ACHN (cell line): ENCODE measurements around the gene MMP17.

Experiments used
- DNase-seq: peaks from one replicate; pipeline ENCODE4 v3.0.0-alpha.2; 2015
- in situ Hi-C: cut with HindIII; loops from 2 replicates; pipeline ENCODE4 v1.10.0; 2017; ENCODE audit warnings: low sequenced_read_pairs, low pct_ligation_motif_present, low pct_unique_long_range_greater_than_20kb

MMP17 gene

DNA sequence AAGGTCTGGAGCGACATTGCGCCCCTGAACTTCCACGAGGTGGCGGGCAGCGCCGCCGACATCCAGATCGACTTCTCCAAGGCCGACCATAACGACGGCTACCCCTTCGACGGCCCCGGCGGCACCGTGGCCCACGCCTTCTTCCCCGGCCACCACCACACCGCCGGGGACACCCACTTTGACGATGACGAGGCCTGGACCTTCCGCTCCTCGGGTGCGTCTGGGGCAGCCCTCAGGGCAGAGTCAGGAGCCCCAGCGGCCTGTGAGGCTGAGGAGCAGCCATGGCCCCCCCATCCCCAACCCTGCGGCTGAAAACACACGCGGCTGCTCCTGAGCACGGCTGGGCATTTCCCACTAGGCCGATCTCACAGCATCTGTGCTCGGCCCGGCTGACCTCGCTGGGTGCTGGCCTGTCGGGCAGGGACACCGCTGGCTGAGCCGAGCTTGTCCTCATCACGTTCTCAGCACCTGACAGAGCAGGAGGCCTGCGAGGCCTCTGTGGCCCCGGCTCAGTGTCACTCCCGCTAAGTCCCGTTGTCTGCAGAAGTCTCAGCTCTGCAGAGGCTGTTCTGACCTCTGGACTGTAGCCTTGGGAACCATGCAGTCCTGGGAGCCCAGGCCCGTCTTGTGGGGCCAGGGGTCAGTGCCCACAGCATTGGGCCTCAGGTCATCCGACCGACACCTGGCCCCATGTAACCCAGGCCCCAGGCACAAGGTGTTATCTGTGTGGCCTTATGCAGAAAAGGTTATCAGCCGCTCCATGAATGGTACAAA, 12.6 kb downstream of the MMP17 start:
- in situ Hi-C loops = no loop called here
- DNase-seq = no peak

DNA sequence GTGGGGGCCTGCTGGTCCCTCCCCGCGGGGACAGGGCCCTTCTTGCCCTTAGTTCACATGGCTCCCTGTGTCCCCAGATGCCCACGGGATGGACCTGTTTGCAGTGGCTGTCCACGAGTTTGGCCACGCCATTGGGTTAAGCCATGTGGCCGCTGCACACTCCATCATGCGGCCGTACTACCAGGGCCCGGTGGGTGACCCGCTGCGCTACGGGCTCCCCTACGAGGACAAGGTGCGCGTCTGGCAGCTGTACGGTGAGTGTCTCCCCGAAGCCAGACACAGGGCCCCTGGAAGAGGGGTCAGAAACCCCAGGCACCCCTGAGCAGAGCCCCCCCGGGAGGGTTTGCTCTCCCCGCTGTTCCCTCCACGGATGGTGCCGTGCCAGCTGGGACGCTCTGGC, 13.4 kb downstream of the MMP17 start:
- DNase-seq = no peak
- in situ Hi-C loops = no loop called here

DNA sequence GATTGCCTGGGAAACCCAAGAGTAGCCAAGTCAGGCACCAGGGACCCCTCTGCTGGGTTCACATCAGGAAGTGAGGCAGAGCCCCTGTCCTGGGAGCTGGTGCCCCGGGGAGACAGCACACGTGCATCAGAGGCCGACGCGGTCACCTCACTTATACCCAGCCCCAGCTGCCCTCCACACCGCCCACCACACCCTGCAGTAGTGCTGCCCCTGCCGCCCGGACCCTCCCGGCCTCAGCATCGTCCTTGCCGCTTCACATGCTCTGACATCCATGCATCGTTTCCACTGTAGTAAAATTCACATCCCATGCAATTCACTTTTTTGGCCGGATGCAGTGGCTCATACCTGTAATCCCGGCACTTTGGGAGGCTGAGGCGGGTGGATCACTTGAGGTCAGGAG, 14.0 kb downstream of the MMP17 start:
- no peak for DNase-seq
- in situ Hi-C loops = no loop called here

DNA sequence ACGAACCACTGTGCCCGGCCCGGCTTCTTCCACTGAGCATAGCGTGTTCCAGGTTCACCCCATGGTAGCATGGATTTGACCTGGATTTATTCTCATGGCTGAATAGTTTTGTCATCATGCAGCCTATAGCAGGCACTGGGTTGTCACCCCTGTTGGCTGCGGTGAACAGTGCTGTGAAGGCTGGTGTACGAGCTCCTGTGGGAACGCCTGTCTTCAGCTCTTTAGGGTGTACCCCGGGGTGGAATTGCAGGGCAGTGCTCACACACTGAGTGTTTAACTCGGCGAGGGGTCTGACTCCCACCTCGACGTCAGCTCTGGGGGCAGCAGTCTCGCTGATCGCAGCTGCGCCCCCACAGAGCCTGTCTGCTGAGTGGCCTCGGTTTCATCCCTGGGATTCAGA, 15.3 kb downstream of the MMP17 start:
- in situ Hi-C loops = no loop called here
- no peak for DNase-seq

DNA sequence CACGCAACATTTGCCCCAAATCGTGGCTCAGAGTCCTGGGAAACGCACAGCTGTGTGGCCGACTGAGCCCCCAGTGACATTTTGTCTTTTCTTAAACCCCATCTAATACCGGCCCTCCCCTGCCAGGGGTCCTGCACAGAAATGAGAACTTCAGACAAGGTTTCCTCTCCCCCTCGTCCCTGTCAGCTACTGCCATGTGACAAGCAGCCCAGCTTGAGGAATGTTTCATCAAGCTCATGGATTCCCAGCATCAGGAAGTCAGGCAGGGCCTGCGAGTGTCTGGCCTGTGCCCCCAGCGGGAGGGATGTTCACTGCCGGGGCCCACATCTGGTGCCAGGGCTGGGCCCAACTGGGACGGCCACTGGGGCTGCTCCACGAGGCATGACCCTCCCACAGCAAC, 15.9 kb downstream of the MMP17 start:
- in situ Hi-C loops = no loop called here
- DNase-seq = no peak

DNA sequence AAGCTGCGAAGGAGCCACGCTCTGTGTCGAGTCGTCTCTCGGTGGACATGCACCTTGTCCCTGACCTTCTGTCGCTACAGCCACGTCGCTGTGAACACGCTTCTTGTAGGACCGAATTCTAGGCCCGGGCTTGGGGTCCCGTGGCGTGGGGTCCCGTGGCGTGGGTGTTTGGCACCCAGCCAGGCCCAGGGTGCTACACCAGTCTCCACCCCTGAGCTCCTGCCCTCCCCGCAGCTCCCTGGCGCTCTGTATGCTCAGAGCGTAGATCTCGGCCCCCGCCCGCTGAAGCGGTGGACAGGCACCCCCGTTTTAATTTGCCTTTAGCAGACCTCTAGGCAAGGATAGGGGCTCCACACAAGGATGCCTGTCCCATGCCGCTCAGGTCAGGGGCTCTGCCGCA, 16.5 kb downstream of the MMP17 start:
- in situ Hi-C loops = no loop called here
- DNase-seq = no peak

DNA sequence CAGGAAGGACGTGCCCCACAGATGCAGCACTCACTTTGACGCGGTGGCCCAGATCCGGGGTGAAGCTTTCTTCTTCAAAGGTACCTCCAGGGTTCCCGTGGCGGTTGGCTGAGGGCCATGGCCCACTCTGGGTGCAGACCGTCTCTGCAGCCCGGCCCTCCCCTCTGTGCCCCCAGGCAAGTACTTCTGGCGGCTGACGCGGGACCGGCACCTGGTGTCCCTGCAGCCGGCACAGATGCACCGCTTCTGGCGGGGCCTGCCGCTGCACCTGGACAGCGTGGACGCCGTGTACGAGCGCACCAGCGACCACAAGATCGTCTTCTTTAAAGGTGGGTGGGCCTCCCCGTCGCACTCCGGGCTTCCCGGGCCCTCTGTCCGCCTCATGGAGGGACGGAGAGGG, 16.9 kb downstream of the MMP17 start:
- in situ Hi-C loops = no loop called here
- no peak for DNase-seq

DNA sequence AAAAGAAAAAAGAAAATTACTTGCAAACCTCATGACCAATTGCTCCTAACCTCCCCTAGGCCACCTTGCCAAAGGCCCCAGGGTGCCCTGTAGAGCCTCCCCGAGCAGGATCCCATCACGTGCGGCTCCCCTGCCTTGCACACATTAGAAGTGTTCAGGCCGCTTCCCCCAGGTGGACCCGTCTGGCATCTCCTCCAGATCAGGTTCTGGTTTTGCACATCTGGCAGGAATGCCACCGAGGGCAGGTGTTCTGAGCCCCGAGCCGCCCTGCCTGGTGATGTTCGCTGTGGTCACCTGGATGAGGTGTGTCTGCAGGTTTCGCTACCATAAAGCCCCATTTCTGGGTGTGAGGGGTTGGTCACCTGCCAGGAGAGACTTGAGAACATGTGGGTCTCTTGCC, 19.3 kb downstream of the MMP17 start:
- no peak for DNase-seq
- in situ Hi-C loops = no loop called here

DNA sequence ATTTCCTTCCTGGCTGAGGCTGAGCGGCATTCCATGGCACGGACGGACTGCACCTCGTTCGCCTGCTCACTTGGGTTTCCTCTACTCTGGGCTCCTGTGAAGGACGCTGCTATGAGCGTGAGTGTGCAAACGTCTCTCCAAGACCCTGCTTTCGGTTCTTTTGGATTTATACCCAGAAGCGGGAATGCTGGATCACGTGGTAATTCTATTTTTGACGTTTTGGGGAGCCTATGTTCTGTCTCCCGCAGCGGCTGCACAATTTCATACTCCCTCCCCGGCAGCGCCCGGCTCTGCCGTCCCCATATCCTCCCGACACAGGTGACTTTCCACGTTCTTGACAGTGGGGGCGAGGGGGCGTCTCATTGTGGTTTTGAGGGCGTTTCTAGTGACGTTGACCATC, 20.6 kb downstream of the MMP17 start:
- no peak for DNase-seq
- in situ Hi-C loops = no loop called here

DNA sequence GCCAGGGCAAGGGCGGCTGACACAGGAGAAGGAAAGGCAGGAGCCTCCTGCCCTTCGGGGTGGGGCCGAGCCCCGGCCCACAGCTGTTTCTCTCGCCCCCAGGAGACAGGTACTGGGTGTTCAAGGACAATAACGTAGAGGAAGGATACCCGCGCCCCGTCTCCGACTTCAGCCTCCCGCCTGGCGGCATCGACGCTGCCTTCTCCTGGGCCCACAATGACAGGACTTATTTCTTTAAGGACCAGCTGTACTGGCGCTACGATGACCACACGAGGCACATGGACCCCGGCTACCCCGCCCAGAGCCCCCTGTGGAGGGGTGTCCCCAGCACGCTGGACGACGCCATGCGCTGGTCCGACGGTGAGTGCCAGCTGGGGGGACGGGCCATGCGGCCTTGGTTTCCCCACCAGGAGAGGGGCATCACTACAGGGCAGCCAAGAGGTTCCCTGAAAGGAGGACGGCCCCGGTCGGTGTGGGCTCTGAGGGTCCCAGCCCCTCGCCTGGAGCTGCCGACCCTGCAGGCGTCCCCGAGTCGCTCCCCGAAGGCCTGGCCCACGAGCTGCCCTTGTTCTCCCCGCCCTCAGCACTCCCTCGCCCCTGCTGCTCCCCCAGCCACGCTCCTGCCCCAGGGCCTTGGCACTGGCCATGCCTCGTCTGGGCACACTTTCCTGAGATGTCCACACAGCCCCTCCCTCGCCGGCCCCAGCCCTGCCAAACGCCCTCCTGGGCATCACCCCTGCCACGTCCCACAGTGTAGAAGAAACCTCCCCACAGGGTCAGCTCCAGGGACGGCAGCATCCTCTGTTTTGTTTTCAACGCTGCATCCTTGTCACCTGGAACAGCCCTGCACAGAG, 21.7 kb downstream of the MMP17 start:
- no peak for DNase-seq
- in situ Hi-C loops = no loop called here

DNA sequence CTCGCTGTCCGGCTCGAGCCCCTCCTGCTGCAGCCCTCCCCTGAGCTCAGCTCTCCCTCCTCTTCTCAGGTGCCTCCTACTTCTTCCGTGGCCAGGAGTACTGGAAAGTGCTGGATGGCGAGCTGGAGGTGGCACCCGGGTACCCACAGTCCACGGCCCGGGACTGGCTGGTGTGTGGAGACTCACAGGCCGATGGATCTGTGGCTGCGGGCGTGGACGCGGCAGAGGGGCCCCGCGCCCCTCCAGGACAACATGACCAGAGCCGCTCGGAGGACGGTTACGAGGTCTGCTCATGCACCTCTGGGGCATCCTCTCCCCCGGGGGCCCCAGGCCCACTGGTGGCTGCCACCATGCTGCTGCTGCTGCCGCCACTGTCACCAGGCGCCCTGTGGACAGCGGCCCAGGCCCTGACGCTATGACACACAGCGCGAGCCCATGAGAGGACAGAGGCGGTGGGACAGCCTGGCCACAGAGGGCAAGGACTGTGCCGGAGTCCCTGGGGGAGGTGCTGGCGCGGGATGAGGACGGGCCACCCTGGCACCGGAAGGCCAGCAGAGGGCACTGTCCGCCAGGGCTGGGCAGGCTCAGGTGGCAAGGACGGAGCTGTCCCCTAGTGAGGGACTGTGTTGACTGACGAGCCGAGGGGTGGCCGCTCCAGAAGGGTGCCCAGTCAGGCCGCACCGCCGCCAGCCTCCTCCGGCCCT, 22.8 kb downstream of the MMP17 start:
- DNase-seq = no peak
- in situ Hi-C loops = no loop called here

DNA sequence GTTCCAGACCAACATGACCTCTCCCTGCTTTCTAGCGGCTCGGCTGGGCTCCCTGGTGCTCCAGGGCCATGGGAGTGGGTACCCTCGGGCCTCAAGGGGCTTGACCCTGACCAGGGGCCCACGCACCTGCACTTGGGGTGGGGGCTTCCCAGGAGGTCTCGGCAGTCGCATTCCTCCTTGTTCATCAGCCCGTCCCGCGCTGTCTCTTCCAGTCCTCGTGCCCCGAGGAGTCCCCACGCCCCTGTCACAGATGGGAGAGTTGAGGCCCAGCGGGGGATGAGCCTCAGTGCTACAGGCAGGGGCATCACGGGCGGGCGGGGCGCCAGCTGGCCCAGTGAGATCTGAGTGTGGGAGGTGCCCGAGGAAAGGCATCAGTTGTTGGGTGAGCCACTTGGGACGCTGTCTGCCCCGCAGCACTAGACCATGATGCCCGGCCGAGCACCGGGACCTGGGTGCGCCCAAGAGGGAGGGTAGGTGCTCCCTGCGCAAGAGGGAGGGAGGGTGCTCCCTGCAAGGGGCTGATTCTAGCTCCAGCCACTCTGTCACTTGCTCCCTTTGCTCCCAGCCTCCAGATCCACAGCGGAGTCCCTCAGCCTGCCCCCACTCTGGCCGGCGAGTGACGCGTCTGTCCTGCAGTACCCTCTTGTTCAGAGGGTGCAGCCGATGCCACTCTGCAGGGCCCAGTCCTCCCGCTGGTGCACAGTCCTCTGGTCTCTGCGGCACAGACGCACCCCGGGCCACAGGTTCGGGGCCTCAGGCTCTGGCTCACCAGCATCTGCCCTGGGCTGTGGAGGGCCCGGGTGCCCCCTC, 23.8 kb downstream of the MMP17 start:
- DNase-seq = no peak
- in situ Hi-C loops = no loop called here

DNA sequence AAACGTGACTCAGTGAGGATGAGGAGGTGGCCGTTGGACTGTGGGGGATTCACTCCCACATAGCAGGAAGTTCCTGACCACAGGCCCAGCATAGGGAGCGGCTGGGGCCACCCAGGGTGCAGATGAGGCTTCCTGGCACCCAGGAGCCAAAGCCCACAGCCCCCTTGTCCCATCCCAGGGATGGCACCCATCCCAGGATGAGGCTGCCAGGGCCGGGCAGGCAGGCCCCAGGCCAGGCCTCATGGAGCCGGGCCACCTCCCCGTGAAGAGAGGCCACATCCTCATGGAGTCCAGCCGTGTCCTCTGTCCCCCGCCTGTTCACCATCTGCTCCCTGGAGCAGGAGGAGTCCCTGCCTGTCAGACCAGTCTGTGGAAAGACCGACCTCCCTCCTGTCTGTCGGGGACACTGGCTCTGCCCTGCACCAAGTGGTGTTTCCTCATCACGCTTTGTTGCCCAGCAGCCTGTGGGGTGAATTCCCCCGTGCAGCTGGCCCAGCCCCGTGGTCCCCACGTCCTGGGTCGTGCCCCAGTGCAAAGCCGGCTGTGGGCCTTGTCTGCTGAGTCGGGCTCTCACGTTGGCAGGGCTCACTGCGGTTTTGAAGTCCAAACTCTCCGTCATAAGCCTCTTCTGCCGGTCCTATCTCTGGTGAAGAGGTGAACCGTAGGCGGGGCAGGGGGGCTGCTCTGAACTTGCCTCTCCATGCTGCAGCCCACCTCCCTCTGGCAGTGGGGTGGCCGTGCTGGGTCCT, 24.5 kb downstream of the MMP17 start:
- in situ Hi-C loops = no loop called here
- DNase-seq = no peak

DNA sequence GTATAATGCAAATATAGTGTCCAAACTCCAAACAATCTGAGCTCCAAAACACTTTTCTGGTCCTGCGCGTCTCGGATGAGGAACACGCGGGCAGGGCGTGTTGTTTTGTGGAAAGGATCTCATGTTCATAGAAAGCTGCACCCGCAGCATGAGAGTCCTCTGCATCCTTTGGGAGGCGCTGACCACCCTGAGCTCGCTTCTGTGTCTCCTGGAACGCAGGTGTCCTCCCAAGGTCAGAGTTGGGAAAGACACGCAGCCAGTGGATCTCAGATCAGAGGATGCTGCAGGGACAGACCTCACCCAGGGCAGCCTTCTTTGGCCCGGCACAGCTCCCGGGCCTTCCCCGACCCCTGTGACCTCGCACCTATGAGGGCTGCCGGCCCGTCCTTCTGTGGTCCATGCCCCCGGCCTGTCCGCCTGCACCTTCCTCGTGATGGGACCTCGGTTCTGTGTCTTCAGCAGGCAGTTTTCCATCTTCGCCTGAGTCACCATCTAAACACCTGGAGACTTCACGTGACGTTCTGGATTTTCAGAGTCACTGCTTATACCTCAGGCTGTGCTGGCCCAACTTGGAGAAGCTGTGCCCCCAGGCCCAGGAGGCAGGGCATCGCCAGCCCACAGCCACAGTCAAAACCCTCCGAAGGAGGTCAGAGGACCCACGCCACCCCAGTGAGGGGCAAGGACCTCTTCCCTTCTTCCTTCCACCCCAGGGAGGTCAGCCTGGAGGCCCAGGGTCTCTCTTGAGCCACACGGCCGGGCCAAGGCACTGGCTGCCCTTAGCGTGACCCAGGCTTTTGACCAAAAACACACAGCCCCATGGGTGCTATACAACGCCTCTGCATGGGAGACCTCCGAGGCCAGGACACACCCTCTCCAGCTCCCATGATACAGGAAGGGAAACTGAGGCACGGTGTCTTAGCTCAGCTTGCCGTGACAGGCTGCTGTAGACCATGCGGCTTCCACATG, 25.9 kb downstream of the MMP17 start:
- in situ Hi-C loops = no loop called here
- no peak for DNase-seq

DNA sequence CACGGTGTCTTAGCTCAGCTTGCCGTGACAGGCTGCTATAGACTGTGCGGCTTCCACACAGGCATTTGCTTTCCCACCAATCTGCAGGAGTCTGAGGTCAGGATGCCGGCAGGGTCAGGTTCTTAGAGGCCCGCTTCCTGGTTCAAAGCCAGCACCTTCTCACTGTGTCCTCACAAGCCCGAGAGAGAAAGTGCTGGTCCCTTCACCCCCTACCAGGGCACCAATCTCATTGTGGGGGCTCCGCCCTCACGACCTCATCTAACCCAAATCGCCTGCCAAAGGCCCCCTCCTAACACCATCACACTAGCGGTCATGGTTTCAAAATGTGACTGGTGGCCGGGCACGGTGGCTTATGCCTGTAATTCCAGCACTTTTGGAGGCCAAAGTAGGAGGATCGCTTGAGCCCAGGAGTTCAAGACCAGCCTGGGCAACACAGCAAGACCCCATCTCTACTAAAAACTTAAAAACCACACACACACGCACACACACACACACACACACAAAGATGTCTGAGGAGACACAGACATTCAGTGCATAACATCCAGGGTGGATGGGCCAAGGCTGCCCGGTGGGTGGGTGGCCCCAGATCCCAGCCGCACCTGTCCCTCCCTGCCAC, 26.8 kb downstream of the MMP17 start:
- no peak for DNase-seq
- in situ Hi-C loops = no loop called here

DNA sequence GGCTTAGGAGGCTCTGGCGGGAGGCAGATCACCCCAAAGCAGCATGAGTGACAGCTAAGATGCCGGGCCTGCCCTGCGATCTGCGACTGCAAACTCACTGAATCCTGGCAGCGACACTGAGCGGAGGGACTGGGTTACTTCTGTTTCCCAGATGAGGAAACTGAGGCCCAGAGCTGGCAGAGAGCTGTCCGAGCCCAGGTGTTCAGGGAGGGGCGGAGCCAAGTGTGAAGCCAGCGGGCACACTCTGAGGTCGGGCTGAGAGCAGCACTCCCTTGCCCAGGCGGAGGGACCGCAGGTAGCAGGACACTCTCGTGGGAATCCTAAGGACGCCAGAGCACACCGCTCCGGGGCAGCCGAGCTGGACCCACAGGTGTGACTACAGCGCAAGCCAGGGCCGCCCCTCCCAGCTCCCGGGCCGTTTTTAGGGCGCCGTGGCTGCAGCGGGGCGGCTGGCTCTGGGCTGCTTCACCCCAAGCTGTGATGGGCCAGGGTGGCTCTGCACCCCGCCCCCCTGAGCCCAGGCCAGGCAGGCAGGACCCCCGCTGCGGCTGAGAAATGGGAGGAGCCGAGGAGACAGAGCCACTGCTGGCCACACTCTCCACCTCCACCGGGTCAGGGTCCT, 27.4 kb downstream of the MMP17 start:
- in situ Hi-C loops = no loop called here

More for the DNA sequence above, 27.4 kb downstream of the MMP17 start:
- DNase-seq = no peak
